ES-I3 (cell line): Measurements from ENCODE around the gene ZNF500.

Experiments used
- H3K36me3 ChIP-seq: 2 replicates; pipeline ENCODE4 v1.6.1; 2013; ENCODE audit warnings: mild to moderate bottlenecking, low read length, control low read depth, moderate library complexity; ENCODE audit not compliant: insufficient read depth
- H3K4me1 ChIP-seq: 2 replicates; pipeline ENCODE4 v1.6.1; 2013; ENCODE audit warnings: mild to moderate bottlenecking, control low read depth, low read length; ENCODE audit not compliant: insufficient read depth
- H3K9ac ChIP-seq: 2 replicates; pipeline ENCODE4 v1.6.1; 2013; ENCODE audit warnings: low read depth, mild to moderate bottlenecking, low read length, moderate library complexity
- H3K9me3 ChIP-seq: 2 replicates; pipeline ENCODE4 v1.6.1; 2013; ENCODE audit warnings: mild to moderate bottlenecking, low read length, moderate library complexity; ENCODE audit not compliant: control insufficient read depth, insufficient read depth

The ZNF500 gene

DNA sequence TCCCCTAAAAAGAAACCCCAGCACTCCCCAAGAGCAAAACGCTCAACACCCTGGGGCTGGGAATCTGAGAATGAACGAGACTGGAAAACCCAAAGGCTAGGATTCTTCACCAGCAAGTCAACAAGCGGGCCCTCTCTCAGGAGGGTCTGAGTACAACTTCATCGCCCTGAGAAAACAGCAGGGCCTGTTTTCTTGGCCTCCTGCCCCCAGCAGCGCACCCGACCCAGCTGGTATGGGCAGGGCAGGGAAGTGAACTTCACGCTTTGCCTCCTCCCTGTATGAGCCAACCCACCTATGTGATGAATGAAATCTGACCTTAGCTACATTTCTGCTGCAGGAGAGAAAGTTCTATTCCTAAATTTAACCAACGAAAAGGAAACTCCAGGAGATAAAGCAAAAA lies 62.5 kb downstream of the ZNF500 start:
- peaks cover 10% of the 10 kb centered on the region for H3K36me3 ChIP-seq
- no peak overlapping the region for H3K9ac ChIP-seq
- H3K4me1 ChIP-seq, result no peaks in the 10 kb centered on the region
- H3K9me3 ChIP-seq, result no peaks in the 10 kb centered on the region

DNA sequence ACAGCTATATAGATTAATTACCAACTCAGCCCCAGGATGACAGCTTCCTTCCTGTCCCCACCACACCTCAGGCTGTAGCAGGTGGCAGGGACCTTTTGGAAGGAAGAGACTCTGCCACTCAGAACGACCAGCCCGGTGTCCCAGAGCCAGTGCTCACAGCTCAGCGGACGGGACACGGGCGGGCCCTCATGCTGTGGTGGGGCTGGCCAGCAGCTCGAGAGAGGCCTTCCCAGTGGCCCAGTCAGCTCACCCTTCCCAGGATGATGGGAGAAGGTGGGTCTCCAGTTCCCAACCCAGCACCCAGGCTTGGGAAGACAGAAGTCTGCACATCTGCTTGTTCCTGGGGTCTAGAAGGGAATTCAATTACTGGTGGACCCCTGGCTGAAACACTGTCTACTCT lies 63.1 kb downstream of the ZNF500 start:
- H3K36me3 ChIP-seq, result peaks cover 13% of the 10 kb centered on the region
- no peaks in the 10 kb centered on the region for H3K9me3 ChIP-seq
- H3K9ac ChIP-seq, result no peak overlapping the region
- H3K4me1 ChIP-seq, result no peaks in the 10 kb centered on the region

DNA sequence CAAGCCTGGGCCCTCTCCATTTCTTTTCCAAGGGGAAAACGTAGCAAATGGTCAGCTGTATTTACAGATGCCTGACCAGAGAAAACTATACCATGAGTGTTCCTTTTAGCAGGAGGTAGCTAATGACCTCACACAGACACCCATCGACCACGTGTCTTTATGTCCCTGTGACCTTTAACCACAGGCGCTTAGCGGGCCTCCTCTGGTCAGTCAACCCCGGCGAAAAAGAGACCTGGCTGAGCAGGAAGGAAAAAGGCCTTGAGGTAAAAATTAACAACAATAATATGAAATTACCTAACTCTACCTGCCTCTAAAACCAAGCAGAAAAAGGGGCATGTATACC lies 64.5 kb downstream of the ZNF500 start:
- no peak overlapping the region for H3K9ac ChIP-seq
- no peaks in the 10 kb centered on the region for H3K4me1 ChIP-seq
- H3K36me3 ChIP-seq, result peaks cover 17% of the 10 kb centered on the region

DNA sequence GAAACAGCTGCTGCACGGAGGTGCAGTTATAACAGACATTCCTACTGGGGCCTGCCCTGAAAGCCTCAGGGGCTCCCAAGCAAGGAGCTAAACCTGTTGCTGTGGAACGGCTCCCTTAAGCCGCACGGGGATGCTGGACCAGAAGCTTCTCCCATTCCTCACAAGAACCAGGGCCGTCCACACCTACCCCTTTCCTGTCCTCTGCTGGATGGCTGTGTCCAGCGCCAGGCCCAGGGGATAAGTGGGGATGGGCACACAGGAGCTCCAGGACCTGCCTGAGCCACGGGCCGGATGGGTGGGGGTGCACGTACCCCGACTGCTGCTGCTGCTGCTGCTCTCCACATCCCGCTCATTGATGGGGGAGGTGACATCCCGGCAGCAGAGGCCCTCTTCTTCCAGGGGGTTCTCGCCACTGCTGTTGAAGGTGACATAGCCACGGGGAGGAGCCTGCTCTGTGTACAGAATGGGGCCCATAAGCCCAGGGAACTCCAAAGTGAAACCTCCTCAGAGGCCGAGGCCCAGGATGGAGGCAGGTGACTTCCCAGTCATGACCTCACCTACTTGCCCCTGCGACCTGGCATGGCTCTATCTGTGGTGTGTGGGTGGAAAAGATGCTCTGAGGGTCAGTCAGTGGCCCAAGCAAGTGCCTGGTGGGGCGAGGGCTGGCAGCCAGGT lies 65.0 kb downstream of the ZNF500 start:
- H3K36me3 ChIP-seq, result peaks cover 17% of the 10 kb centered on the region
- no peak overlapping the region for H3K9ac ChIP-seq
- H3K4me1 ChIP-seq, result no peaks in the 10 kb centered on the region
- H3K9me3 ChIP-seq, result no peaks in the 10 kb centered on the region

More for the DNA sequence above, 64.5 kb downstream of the ZNF500 start:
- no peaks in the 10 kb centered on the region for H3K9me3 ChIP-seq

DNA sequence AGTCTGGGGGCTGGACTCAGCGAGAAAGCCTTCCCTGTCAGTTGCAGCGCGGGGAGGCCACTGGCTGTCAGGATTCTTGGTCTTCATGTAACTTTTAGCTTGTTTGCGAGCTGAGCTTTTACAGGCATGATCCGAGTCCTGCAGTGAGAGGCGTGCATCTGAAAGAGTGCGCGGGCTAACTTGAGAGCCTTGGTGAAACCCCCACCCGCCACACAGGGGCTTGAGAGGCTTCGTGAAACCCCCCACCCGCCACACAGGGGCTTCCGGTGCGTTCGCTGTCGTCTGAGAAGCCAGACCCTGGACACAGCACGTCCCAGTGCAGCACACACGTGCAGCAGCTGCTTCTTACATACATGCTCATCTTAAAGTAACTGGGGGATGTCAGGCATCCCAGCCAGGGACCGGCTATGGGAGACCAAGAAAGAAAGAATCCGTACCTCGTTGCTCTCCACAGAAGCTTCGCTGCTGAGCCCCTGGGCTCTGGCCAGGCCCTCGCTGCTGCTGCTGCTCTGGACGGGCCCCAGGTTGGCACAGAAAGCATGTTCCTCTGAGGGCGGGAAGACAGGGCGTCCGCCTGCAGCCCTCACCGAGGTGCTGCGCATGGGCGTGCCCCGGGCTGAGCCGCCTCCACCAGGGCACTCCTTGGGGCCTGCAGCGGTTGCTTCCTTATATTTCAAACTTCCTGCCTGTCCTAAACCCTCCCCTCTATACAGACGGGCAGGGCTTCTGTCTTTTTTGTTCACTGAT lies 65.8 kb downstream of the ZNF500 start:
- Histone ChIP-seq H3K9ac (no peak overlapping the region), H3K9me3 (no peaks in the 10 kb centered on the region), H3K4me1 (no peaks in the 10 kb centered on the region), H3K36me3 (peaks cover 17% of the 10 kb centered on the region)

DNA sequence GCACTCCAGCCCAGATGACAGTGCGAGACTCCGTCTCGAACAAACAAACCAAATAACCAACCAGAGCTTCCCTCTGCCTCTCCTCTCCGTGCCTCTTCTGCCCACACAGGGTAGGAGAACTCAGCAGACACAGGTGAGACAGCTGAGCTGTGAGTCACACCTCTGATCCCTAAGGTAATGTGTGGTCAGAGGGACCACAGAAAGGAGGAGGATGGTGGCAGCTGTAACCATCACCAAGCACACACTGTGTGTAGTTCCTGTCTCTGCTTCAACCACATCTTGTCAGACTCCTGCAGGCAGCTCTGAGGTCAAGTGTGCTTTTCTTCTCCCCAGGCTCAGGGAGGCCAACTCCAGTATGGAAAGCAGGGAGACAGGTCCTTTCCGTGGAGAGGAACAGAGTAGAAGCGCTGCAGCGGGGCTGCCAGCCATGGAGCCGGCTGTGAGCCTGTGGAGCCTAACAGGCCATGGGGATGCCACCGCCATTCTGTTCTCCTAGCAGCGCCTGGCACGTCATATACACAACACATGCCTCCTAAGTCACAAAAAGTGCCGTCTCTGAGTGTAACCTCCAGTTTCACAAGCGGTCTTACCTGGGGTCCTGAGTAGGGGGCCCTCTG lies 66.5 kb downstream of the ZNF500 start:
- Histone ChIP-seq H3K36me3 (peaks cover 17% of the 10 kb centered on the region), H3K4me1 (no peaks in the 10 kb centered on the region), H3K9me3 (no peaks in the 10 kb centered on the region)

DNA sequence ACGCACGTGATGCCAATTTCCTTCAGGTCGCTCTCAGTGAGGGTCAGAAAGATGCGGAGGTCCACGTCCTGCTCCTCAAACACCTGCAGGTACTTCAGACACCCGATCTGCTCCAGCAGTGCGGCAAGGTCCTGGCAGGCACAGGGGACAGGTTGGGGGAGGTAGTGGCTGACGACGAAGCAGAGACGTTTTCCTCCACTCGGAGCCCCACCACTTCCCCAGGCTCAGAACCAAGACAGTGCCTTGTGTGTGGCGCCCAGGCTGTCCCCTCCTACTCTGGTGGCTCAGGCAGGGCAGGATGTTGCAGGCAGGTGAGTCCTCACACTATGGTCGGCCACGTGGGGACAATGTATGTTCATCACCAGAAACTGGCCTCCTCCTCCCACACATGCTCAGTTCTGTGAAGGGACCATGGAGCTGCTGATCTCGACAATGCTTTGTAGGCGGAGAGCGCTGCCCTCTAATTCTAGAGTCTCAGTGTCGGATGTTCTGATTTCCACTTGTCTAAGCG lies 67.9 kb downstream of the ZNF500 start:
- Histone ChIP-seq H3K36me3 (peaks cover 17% of the 10 kb centered on the region), H3K4me1 (no peaks in the 10 kb centered on the region), H3K9ac (no peak overlapping the region), H3K9me3 (no peaks in the 10 kb centered on the region)

More for the DNA sequence above, 66.5 kb downstream of the ZNF500 start:
- no peak overlapping the region for H3K9ac ChIP-seq

DNA sequence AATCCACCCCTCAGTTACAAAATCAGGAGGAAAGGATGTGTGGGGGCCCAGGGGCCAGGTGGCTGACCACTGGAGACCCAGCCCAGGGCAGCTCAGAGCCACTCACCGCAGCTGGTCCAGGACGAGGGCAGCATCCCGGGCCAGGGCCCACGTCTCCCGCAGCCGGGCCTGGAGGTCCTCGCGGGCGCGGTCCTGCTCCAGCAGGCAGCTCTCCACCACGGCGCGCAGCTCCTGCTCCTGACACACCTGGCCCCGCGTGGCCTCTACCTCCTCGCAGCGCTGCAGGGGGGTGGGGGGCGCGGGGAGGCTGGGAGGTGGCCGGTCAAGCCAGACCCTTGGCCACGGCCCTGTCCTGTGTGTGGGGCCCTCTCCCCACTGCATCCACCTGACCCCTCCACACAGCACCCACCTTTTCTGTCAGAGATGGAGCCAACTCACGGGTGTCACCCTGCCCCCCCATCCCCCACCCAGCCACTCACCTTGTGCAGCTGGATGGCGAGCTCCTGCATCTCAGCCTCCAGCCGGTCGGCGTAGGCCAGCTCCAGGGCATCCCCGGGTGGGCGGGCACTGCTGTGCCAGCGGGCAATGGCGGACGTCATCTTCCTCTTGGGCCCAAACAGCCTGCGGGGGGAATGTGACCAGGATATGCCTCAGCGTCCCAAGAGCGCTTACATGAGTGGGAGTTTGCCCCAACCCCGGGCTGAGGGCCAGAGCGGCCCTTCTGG lies 68.5 kb downstream of the ZNF500 start:
- Histone ChIP-seq H3K9ac (no peak overlapping the region), H3K36me3 (peaks cover 17% of the 10 kb centered on the region), H3K4me1 (no peaks in the 10 kb centered on the region), H3K9me3 (no peaks in the 10 kb centered on the region)
